ENCODE data around the gene LARGE1. TPM values are rescaled to one million over a fixed set of nuclear protein-coding genes. Genes with fewer than 3 reads are reported as not detected.

The LARGE1 gene
- total and polyA plus RNA-seq, 2 of the 13 experiments (the other 11 are each of a cell fraction or from before 2014, with no cell fraction given): 8.4 to 11.0 TPM

- TF ChIP-seq JUND (CRISPR knock-in tag; IDR thresholded peaks at IDR 0.05) (0 out of 2 replicates have a peak, but pooled peaks have one; percentile 26), ZNF556 (CRISPR knock-in tag; IDR thresholded peaks at IDR 0.05; ENCODE audit: borderline replicate concordance) (no peak; the same call in 1 of the 2 replicates), SNRNP70 (IDR thresholded peaks at IDR 0.05; ENCODE audit: low read depth, low read length) (no peak), NR0B2 (CRISPR knock-in tag; IDR thresholded peaks at IDR 0.05) (no peak), BCL3 (CRISPR knock-in tag; IDR thresholded peaks at IDR 0.05) (0 out of 2 replicates have a peak, but pooled peaks have one; percentile 33), MEIS1 (CRISPR knock-in tag; IDR thresholded peaks at IDR 0.05; ENCODE audit: borderline replicate concordance) (no peak; the same call in 1 of the 2 replicates), CEBPB (IDR thresholded peaks at IDR 0.05; ENCODE audit: borderline replicate concordance, low read depth, low read length) (no peak), KDM1A (CRISPR knock-in tag; IDR thresholded peaks at IDR 0.05) (peak; percentile 98), ZNF781 (CRISPR knock-in tag; IDR thresholded peaks at IDR 0.05; ENCODE audit: borderline replicate concordance, not compliant biosample characterization) (peak; percentile 28), TCF7 (IDR thresholded peaks at IDR 0.05; ENCODE audit: low read depth) (peak; percentile 50), ZNF253 (CRISPR knock-in tag; IDR thresholded peaks at IDR 0.05; ENCODE audit: borderline replicate concordance) (no peak), NR2F1 (CRISPR knock-in tag; IDR thresholded peaks at IDR 0.05) (peak; percentile 89 to 97), ZNF780A (CRISPR knock-in tag; IDR thresholded peaks at IDR 0.05) (no peak), ZNF672 (CRISPR knock-in tag; IDR thresholded peaks at IDR 0.05) (no peak), SIN3A (IDR thresholded peaks at IDR 0.05; ENCODE audit: borderline replicate concordance, low read depth, low read length) (no peak), ZNF362 (CRISPR knock-in tag; IDR thresholded peaks at IDR 0.05; ENCODE audit: borderline replicate concordance) (peak; percentile 72; the same call in 1 of the 2 replicates), GFI1 (CRISPR knock-in tag; IDR thresholded peaks at IDR 0.05; ENCODE audit: borderline replicate concordance) (peak; percentile 61; the same call in 1 of the 2 replicates), ATF1 (CRISPR knock-in tag; IDR thresholded peaks at IDR 0.05) (peak; percentile 45; the same call in 1 of the 2 replicates), ZNF513 (CRISPR knock-in tag; conservative IDR thresholded peaks at IDR 0.05) (no peak), SMAD9 (CRISPR knock-in tag; IDR thresholded peaks at IDR 0.05) (no peak), SALL1 (CRISPR knock-in tag; IDR thresholded peaks at IDR 0.05) (peak; percentile 89), GRHL1 (CRISPR knock-in tag; conservative IDR thresholded peaks at IDR 0.05) (no peak)
Measured at GRCh38 chr22:33335611-33336279, 584.5 kb downstream of the LARGE1 start (continued).
